CD1c-positive myeloid dendritic cell (primary cell): ENCODE data around the gene DAPK2.
A peak's percentile ranks its signal among the peaks of the same experiment; 100 is the strongest.

Experiments used
- DNase-seq: peaks from one replicate; pipeline ENCODE4 v3.0.0-alpha.2; 2016; ENCODE audit errors: extremely low spot score

Gene DAPK2

GRCh38 chr15:63870487-63871209 lies 175.6 kb downstream of the DAPK2 start:
- DNase-seq = no peak

- DNase-seq = no peak
Measured at GRCh38 chr15:63870043-63870394, 176.3 kb downstream of the DAPK2 start.

- no peak for DNase-seq
Measured at GRCh38 chr15:63869371-63870042, 176.8 kb downstream of the DAPK2 start.

DNA sequence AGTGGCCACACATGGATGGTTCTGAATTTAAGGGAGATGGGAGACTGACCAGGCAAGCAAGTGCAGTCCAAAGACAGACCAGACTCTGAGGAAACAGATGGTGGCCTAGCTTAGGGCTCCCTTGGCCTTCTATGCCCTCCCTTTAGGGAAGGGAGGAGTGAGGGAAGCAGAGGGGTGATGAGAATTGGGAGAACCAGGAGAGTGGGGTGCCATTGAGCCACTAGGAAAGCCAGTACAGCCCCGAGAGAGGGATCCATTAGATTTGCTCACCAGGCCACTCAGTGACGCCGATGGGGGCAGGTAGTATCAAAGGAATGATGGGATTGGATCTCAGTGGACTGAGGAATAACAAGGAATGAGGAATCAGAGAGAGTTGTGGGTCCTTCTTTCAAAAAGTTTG lies 182.1 kb downstream of the DAPK2 start:
- DNase-seq = no peak

DNA sequence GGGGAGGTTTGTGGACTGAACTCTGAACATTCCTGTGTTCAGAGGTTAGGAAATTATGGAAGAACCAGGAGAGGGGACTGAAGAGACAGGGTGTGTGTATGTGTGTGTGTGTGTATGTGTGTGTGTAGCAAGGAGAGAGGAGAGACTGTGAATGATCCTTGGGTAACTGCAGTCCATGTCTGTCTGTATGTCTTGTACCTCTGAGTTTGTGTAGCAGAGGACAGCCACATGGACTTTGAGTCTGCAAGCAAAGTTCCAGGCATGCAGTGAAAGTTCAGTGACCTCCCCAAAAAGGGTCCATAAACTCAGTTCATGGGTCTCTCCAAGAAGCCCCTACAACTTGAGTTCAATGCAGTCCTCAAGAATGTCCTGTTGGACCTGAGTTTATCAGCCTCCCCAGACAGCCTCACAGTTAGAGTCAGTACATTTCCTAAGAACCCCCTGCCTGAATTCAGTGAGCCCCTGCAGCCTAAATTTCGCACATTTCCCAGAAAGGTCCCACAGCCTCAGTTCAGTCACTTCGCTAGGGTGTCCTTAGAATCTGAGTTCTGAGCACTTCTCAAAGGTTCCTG lies 184.3 kb downstream of the DAPK2 start:
- no peak for DNase-seq

GRCh38 chr15:63860555-63860954 lies 185.7 kb downstream of the DAPK2 start:
- no peak for DNase-seq

DNA sequence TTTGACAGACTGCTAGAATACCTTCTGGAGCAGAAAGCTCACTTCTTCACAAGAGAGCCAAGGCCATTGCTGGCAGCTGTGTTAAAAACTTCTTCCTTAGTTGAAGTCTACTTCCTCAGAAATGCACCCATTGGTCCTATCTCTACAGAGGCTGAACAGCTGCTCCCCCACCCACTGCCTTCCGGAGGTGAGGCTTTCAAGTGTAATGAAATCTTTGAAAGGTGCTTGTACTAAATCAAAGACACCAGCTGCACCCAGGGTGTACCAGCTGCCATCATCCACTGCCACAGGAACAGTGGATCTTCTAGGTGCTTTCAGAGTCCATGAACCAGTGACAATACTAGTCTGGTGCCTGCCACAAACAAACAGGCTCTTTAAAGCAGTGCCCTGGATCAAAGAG lies 186.1 kb downstream of the DAPK2 start:
- peak; percentile 57 for DNase-seq

DNA sequence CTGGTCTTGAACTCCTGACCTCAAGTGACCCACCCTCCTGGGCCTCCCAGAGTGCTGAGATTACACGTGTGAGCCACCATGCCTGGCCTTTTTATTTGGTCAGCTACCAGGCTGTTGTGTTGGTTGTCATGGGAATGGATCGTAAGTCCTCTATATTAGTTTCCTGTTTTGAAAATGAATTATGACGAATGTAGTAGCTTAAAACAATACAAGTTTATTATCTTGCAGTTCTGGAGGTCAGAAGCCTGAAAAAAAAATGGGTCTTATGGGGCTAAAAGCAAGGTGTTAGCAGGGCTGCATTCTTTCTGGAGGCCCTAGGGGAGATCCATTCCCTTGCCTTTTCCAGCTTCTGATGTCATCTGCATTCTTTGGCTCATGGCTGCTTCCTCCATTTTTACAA lies 187.4 kb downstream of the DAPK2 start:
- DNase-seq = no peak

DNA sequence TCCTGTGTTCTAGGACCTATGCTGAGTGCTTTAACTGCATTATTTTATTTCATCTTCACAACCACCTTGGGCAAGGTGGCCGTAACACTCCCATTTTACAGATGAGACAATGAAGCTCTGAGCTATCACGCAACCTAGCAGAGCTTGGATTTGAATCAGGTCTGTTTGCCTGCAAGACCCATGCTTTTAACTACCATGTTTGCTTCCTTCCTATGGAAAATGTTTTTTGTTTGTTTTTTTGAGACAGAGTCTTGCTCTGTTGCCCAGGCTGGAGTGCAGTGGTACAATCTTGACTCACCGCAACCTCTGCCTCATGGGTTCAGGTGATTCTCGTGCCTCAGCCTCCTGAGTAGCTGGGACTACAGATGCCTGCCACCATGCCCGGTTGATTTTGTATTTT lies 187.8 kb downstream of the DAPK2 start:
- no peak for DNase-seq

DNA sequence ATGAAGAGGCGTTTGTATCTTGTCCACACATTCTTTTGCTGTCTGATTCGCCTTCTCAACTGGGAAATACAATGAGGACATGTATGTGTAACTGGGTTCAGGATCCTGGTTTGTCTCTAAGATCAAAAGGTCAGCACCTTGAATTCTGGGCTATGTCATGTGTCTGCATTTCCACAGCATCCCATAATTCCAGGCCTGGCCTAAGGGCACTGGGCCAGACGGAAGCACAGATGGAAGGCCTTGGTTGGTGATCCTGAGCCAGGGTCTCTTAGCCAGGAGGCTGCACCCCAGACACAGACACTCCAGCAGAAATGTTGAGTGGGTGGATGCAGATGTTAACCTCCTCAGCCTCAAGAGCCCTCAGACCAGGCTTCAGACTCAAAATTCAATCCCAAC lies 188.8 kb downstream of the DAPK2 start:
- no peak for DNase-seq
